Measurements from ENCODE around the gene DDX42. TPM values are rescaled to one million over a fixed set of nuclear protein-coding genes. Genes with fewer than 3 reads are reported as not detected.

The DDX42 gene
- total and polyA plus RNA-seq, 2 of the 13 experiments (the other 11 are each of a cell fraction or from before 2014, with no cell fraction given): 87.2 to 92.9 TPM

DNA sequence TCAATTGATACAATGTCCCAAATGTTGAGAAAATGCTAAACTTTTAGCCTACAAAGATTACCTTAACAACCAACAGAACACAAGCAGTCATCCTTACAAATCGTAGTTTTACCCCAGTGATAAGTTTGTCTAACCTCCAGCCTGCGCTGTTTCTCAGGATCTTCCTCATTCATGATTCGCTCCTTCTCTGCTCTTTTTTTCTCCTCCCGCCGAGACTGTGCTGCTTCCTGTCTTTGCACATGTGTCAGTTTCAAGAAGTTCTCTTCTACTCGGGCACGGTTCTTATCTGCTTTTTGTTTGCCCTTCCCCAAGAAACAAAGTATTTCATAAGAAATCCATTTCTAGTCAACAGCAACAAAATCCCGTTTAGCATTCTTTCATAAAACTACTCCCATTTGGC lies 22.2 kb upstream of the DDX42 start:
- no peak overlapping the region for H2AFZ ChIP-seq (ENCODE audit: low read length)
- ChIA-PET CTCF (ENCODE audit: low intra/inter-chr PET ratio, low total read pairs) (no interaction called here), POLR2A (interaction anchor here (0.5 to 1.7 kb wide), 3 partner anchors 9 to 321 kb away, joined by 4 to 7 read pairs (median 4); partner anchors contain the start of genes CCDC47, DDX42 and STRADA)
- no peak for DNase-seq (ENCODE audit: low spot score)
- 95% methylated on average over 8 of the region's 8 CpGs for WGBS (ENCODE audit: low lambda C conversion rate)
- H3K27me3 ChIP-seq (ENCODE audit: control insufficient read depth in 1 of 2, insufficient read depth in 2 of 2, low read length in 2 of 2): no peaks in the 10 kb centered on the region
- TSS peak; percentile 43 for BruUV-seq (replicated peaks)
- H3K27ac ChIP-seq (ENCODE audit: extremely low read length, insufficient read depth, low read length): no peak overlapping the region
- in situ Hi-C loops (cut with HindIII; ENCODE audit: extremely low pct_ligation_motif_present, low pct_unique_long_range_greater_than_20kb): no loop called here
- intact Hi-C loops (cut with micrococcal nuclease; ENCODE audit: unreplicated experiment): no loop called here
- FAIRE-seq: no peak
- no peak overlapping the region for H3K4me3 ChIP-seq (replicated peaks in 1 of 3; ENCODE audit: insufficient read depth in 1 of 3, low read depth in 2 of 3, low read length in 3 of 3)
- no peaks in the 10 kb centered on the region for H3K79me2 ChIP-seq (ENCODE audit: insufficient read depth, low read length)
- TF ChIP-seq PAX8 (CRISPR knock-in tag; IDR thresholded peaks at IDR 0.05; ENCODE audit: borderline replicate concordance) (no peak), SIX4 (CRISPR knock-in tag; IDR thresholded peaks at IDR 0.05) (no peak), PAF1 (CRISPR knock-in tag; IDR thresholded peaks at IDR 0.05) (no peak)
- H3K4me1 ChIP-seq (ENCODE audit: insufficient read depth, low read length): no peaks in the 10 kb centered on the region
- no peak overlapping the region for H3K9ac ChIP-seq (ENCODE audit: insufficient read depth, low read depth, low read length)
- no peaks in the 10 kb centered on the region for H4K20me1 ChIP-seq (ENCODE audit: insufficient read depth, low read length)
- H3K9me3 ChIP-seq (ENCODE audit: low read length): no peaks in the 10 kb centered on the region
- peaks cover 24 to 76% of the 10 kb centered on the region in 2 experiments for H3K36me3 ChIP-seq (replicated peaks in 1 of 2; ENCODE audit: control insufficient read depth in 1 of 2, insufficient read depth in 2 of 2, low read length in 2 of 2)
- H3K4me2 ChIP-seq (ENCODE audit: low read depth, low read length): no peak overlapping the region
- no peak for ATAC-seq

DNA sequence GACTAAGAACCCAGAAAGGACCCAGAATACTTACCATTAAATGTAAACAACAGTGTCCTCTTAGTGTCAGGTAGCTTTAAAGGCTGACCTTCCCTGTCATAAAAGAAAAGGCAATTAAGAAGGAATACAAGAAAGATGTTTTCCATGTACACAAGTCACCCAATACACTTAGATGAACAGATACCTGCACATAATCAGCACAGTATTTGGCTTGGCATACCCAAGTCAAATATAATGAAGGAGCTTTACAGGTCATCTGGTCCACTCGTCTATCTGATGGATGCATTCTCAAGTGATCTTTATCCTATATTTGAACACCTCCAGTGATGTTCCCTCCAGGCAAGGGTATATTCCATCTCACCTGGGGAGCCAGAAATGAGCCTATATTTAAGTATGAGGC lies 21.3 kb upstream of the DDX42 start:
- Histone ChIP-seq H3K4me3 (replicated peaks in 1 of 3; ENCODE audit: insufficient read depth in 1 of 3, low read depth in 2 of 3, low read length in 3 of 3) (no peak overlapping the region), H3K9me3 (ENCODE audit: low read length) (no peaks in the 10 kb centered on the region), H3K36me3 (replicated peaks in 1 of 2; ENCODE audit: control insufficient read depth in 1 of 2, insufficient read depth in 2 of 2, low read length in 2 of 2) (peaks cover 22 to 81% of the 10 kb centered on the region in 2 experiments), H4K20me1 (ENCODE audit: insufficient read depth, low read length) (no peaks in the 10 kb centered on the region), H3K27me3 (ENCODE audit: control insufficient read depth in 1 of 2, insufficient read depth in 2 of 2, low read length in 2 of 2) (no peaks in the 10 kb centered on the region), H3K79me2 (ENCODE audit: insufficient read depth, low read length) (no peaks in the 10 kb centered on the region), H2AFZ (ENCODE audit: low read length) (no peak overlapping the region), H3K4me2 (ENCODE audit: low read depth, low read length) (no peak overlapping the region), H3K27ac (ENCODE audit: extremely low read length, insufficient read depth, low read length) (no peak overlapping the region), H3K9ac (ENCODE audit: insufficient read depth, low read depth, low read length) (no peak overlapping the region), H3K4me1 (ENCODE audit: insufficient read depth, low read length) (no peaks in the 10 kb centered on the region)
- BruUV-seq (replicated peaks): no TSS peak
- in situ Hi-C loops (cut with HindIII; ENCODE audit: extremely low pct_ligation_motif_present, low pct_unique_long_range_greater_than_20kb): no loop called here
- intact Hi-C loops (cut with micrococcal nuclease; ENCODE audit: unreplicated experiment): no loop called here
- FAIRE-seq: no peak
- TF ChIP-seq ELF3 (CRISPR knock-in tag; IDR thresholded peaks at IDR 0.05) (no peak), ZFP36L1 (CRISPR knock-in tag; IDR thresholded peaks at IDR 0.05) (no peak), GATA4 (IDR thresholded peaks at IDR 0.05; ENCODE audit: borderline replicate concordance, low read depth) (no peak), DNMT3B (CRISPR knock-in tag; conservative IDR thresholded peaks at IDR 0.05) (no peak), TOE1 (CRISPR knock-in tag; IDR thresholded peaks at IDR 0.05) (no peak), KDM3A (CRISPR knock-in tag; IDR thresholded peaks at IDR 0.05; ENCODE audit: low read depth) (no peak), MTF1 (CRISPR knock-in tag; IDR thresholded peaks at IDR 0.05) (no peak), KLF11 (CRISPR knock-in tag; IDR thresholded peaks at IDR 0.05) (no peak), NPAS2 (CRISPR knock-in tag; IDR thresholded peaks at IDR 0.05; ENCODE audit: borderline replicate concordance) (no peak)
- TF ChIP-seq, protein P1, sequence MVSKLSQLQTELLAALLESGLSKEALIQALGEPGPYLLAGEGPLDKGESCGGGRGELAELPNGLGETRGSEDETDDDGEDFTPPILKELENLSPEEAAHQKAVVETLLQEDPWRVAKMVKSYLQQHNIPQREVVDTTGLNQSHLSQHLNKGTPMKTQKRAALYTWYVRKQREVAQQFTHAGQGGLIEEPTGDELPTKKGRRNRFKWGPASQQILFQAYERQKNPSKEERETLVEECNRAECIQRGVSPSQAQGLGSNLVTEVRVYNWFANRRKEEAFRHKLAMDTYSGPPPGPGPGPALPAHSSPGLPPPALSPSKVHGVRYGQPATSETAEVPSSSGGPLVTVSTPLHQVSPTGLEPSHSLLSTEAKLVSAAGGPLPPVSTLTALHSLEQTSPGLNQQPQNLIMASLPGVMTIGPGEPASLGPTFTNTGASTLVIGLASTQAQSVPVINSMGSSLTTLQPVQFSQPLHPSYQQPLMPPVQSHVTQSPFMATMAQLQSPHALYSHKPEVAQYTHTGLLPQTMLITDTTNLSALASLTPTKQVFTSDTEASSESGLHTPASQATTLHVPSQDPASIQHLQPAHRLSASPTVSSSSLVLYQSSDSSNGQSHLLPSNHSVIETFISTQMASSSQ (IDR thresholded peaks at IDR 0.05; ENCODE audit: low read depth): no peak
- TF ChIP-seq, protein P1 (CRISPR knock-in tag; IDR thresholded peaks at IDR 0.05; ENCODE audit: borderline replicate concordance): no peak
- CTCF ChIA-PET (ENCODE audit: low intra/inter-chr PET ratio, low total read pairs): no interaction called here
- POLR2A ChIA-PET: interaction anchor here (1.2 kb wide), 1 partner anchor 11 kb away, joined by 3 read pairs; no protein-coding TSS in a partner anchor
- no peak for DNase-seq (ENCODE audit: low spot score)
- WGBS (ENCODE audit: low lambda C conversion rate): 100% methylated on average over 1 of the region's 1 CpG
- no peak for ATAC-seq
